Suprapubic skin (tissue), 4 donors: ENCODE results near the gene MAGI1. TPM values are rescaled to one million over a fixed set of nuclear protein-coding genes. Genes with fewer than 3 reads are reported as not detected.

Source experiments
- DNase-seq, 2 donors: peaks; one replicate each; pipeline ENCODE4 v3.0.0-alpha.2; 2019; ENCODE audit warnings: low spot score in 2 of 2
- H3K27ac ChIP-seq: fragments of 200-600 bp; sonication (generic); one replicate; pipeline ENCODE4 v1.5.1; 2019
- H3K27me3 ChIP-seq: fragments of 200-600 bp; sonication (generic); one replicate; pipeline ENCODE4 v1.5.1; 2019
- H3K36me3 ChIP-seq: fragments of 200-600 bp; sonication (generic); one replicate; pipeline ENCODE4 v1.5.1; 2019
- H3K4me1 ChIP-seq: fragments of 200-600 bp; sonication (generic); one replicate; pipeline ENCODE4 v1.5.1; 2019
- H3K4me3 ChIP-seq: fragments of 200-600 bp; sonication (generic); one replicate; pipeline ENCODE4 v1.5.1; 2019; ENCODE audit warnings: mild to moderate bottlenecking
- H3K9me3 ChIP-seq: fragments of 200-600 bp; sonication (generic); one replicate; pipeline ENCODE4 v1.5.1; 2019
- CTCF ChIP-seq, 2 donors: fragments of 200-600 bp in 1 of 2; fragments of 450-650 bp in 1 of 2; sonication (generic) in 1 of 2; IDR thresholded peaks; one replicate each; pipeline ENCODE4 v1.5.1; 2016 to 2019; ENCODE audit warnings: antibody characterized with exemption in 2 of 2, mild to moderate bottlenecking in 1 of 2, moderate library complexity in 1 of 2
- EP300 ChIP-seq: sonication (generic); formaldehyde crosslinking; IDR thresholded peaks from one replicate; pipeline ENCODE4 v1.6.1; 2017; ENCODE audit warnings: antibody characterized with exemption
- POLR2A ChIP-seq, 2 donors: fragments of 450-650 bp; IDR thresholded peaks; one replicate each; pipeline ENCODE4 v1.6.1; 2017; ENCODE audit warnings: antibody characterized with exemption in 2 of 2, mild to moderate bottlenecking in 2 of 2, moderate library complexity in 2 of 2
- POLR2AphosphoS5 ChIP-seq, 3 donors: sonication (generic); formaldehyde crosslinking; IDR thresholded peaks; one replicate each; pipeline ENCODE4 v1.6.1; 2017; ENCODE audit warnings: antibody characterized with exemption in 3 of 3
- WGBS: methylation state at CpG from one replicate; pipeline ENCODE4 v1.1.5; 2018; 5-methylcytosine and 5-hydroxymethylcytosine counted together
- total RNA-seq, 4 donors: library from RNA; depleted of rRNA; stranded (reverse); fragments of >200 nt; gene quantifications; one replicate each; pipeline ENCODE4 v1.1.0, GENCODE V29; 2016

Gene MAGI1
- total RNA-seq, 4 donors from 2014 or later, result 37.9 to 71.5 (median 48.6) TPM

- H3K36me3 ChIP-seq, result no peaks in the 10 kb centered on the region
- no peak for TF ChIP-seq POLR2A (IDR thresholded peaks at IDR 0.05)
- no peak for TF ChIP-seq EP300
- no peak for TF ChIP-seq POLR2AphosphoS5 (IDR thresholded peaks at IDR 0.05)
- TF ChIP-seq CTCF (IDR thresholded peaks at IDR 0.05), result no peak
- 92% methylated on average over 8 of the region's 8 CpGs for WGBS
- no peaks in the 10 kb centered on the region for H3K4me1 ChIP-seq
- H3K27ac ChIP-seq, result no peak overlapping the region
- no peak overlapping the region for H3K4me3 ChIP-seq
- H3K27me3 ChIP-seq, result no peaks in the 10 kb centered on the region
- H3K9me3 ChIP-seq, result no peaks in the 10 kb centered on the region
- DNase-seq, result no peak
These were observed 226.8 kb downstream of the MAGI1 start for GRCh38 chr3:65811892-65812291.

GRCh38 chr3:65811086-65811761 is 227.5 kb downstream of the MAGI1 start:
- no peaks in the 10 kb centered on the region for H3K27me3 ChIP-seq
- TF ChIP-seq POLR2AphosphoS5 (IDR thresholded peaks at IDR 0.05) (no peak), POLR2A (IDR thresholded peaks at IDR 0.05) (no peak), CTCF (IDR thresholded peaks at IDR 0.05) (no peak), EP300 (no peak)
- no peak overlapping the region for H3K4me3 ChIP-seq
- no peaks in the 10 kb centered on the region for H3K36me3 ChIP-seq
- no peaks in the 10 kb centered on the region for H3K4me1 ChIP-seq
- WGBS, result 54% methylated on average over 4 of the region's 4 CpGs
- H3K9me3 ChIP-seq, result no peaks in the 10 kb centered on the region
- DNase-seq, result no peak
- H3K27ac ChIP-seq, result no peak overlapping the region

GRCh38 chr3:65810302-65810701 is 228.4 kb downstream of the MAGI1 start:
- no peak for DNase-seq
- Histone ChIP-seq H3K4me3 (no peak overlapping the region), H3K27ac (no peak overlapping the region), H3K9me3 (no peaks in the 10 kb centered on the region), H3K4me1 (no peaks in the 10 kb centered on the region), H3K27me3 (no peaks in the 10 kb centered on the region), H3K36me3 (no peaks in the 10 kb centered on the region)
- TF ChIP-seq EP300, result no peak
- TF ChIP-seq POLR2AphosphoS5 (IDR thresholded peaks at IDR 0.05), result no peak
- no peak for TF ChIP-seq CTCF (IDR thresholded peaks at IDR 0.05)
- TF ChIP-seq POLR2A (IDR thresholded peaks at IDR 0.05), result no peak
- 60% methylated on average over 7 of the region's 7 CpGs for WGBS

- 89% methylated on average over 2 of the region's 2 CpGs for WGBS
- no peak overlapping the region for H3K27ac ChIP-seq
These were observed 229.0 kb downstream of the MAGI1 start for GRCh38 chr3:65809641-65810150.

More at GRCh38 chr3:65809641-65810150, 229.0 kb downstream of the MAGI1 start:
- Histone ChIP-seq H3K36me3 (no peaks in the 10 kb centered on the region), H3K4me3 (no peak overlapping the region), H3K9me3 (no peaks in the 10 kb centered on the region), H3K27me3 (no peaks in the 10 kb centered on the region), H3K4me1 (no peaks in the 10 kb centered on the region)
- TF ChIP-seq POLR2AphosphoS5 (IDR thresholded peaks at IDR 0.05), result no peak
- no peak for TF ChIP-seq EP300
- no peak for TF ChIP-seq POLR2A (IDR thresholded peaks at IDR 0.05)
- no peak for TF ChIP-seq CTCF (IDR thresholded peaks at IDR 0.05)
- no peak for DNase-seq
